A549 (cell line): Measurements from ENCODE around the gene LLGL2. TPM values are rescaled to one million over a fixed set of nuclear protein-coding genes. Genes with fewer than 3 reads are reported as not detected.

ENCODE experiments used
- ATAC-seq, 2 experiments: fragments of 200-7000 bp in 1 of 2; fragments of >200 bp in 1 of 2; cut with Nextera tagmentation in 1 of 2; cut with Tn5 transposase in 1 of 2; 3 replicates each; pipeline versions ENCODE4 v1.8.0 to v1.9.1; 2018 to 2020; ENCODE audit warnings: mild to moderate bottlenecking in 1 of 2, moderate library complexity in 1 of 2
- CTCF ChIA-PET: fragments of 300-600 bp; sonication (Branson Sonifier 250); formaldehyde crosslinking; extraction: SDS; loops from one replicate; lab custom pipeline; 2021; ENCODE audit warnings: antibody characterized with exemption, inconsistent platforms; lab: Yijun Ruan, JAX
- POLR2A ChIA-PET: fragments of 350-600 bp; formaldehyde crosslinking; extraction: SDS; loops from one replicate; lab custom pipeline; 2021; ENCODE audit warnings: antibody characterized with exemption, inconsistent platforms; lab: Yijun Ruan, JAX
- DNase-seq, 2 experiments: peaks; one replicate each; pipeline versions ENCODE4 v3.0.0 to v3.0.0-alpha.2; 2011 to 2016; ENCODE audit warnings: low read depth in 1 of 2, low spot score in 1 of 2
- FAIRE-seq: peaks from 2 replicates; lab custom pipeline; 2011; peaks lifted over from hg19 to GRCh38; lab: Jason Lieb, UNC
- H3K27ac ChIP-seq, 2 experiments: fragments of >200 bp; sonication (Bioruptor Twin); formaldehyde crosslinking; 3 replicates each; pipeline ENCODE4 v1.5.1; 2016 to 2017
- H3K4me1 ChIP-seq: fragments of >200 bp; sonication (Bioruptor Twin); formaldehyde crosslinking; 3 replicates; pipeline ENCODE4 v1.6.1; 2016
- H3K4me2 ChIP-seq: fragments of >200 bp; sonication (Bioruptor Twin); formaldehyde crosslinking; 3 replicates; pipeline ENCODE4 v1.6.1; 2016
- H3K4me3 ChIP-seq: fragments of >200 bp; sonication (Bioruptor Twin); formaldehyde crosslinking; 3 replicates; pipeline ENCODE4 v1.5.1; 2016
- H3K9me3 ChIP-seq: fragments of >200 bp; sonication (Bioruptor Twin); formaldehyde crosslinking; 3 replicates; pipeline ENCODE4 v1.6.1; 2016
- CBX2 ChIP-seq: fragments of 200-600 bp; sonication (generic); IDR thresholded peaks from 2 replicates; pipeline ENCODE4 v1.6.1; 2016; ENCODE audit warnings: low read depth, mild to moderate bottlenecking, borderline replicate concordance
- CBX8 ChIP-seq: fragments of 200-600 bp; sonication (generic); IDR thresholded peaks from 2 replicates; pipeline ENCODE4 v1.6.1; 2016
- EP300 ChIP-seq, 2 experiments: fragments of >200 bp; sonication (Bioruptor Twin); formaldehyde crosslinking; IDR thresholded peaks; 2 replicates in 1 of 2; 3 replicates in 1 of 2; pipeline ENCODE4 v1.6.1; 2016 to 2017
- HDAC2 ChIP-seq: fragments of 200-600 bp; sonication (generic); IDR thresholded peaks from 2 replicates; pipeline ENCODE4 v1.6.1; 2016
- HEYL ChIP-seq: fragments of 250-450 bp; sonication (Bioruptor Pico); IDR thresholded peaks from 2 replicates; pipeline ENCODE4 v1.8.0; 2021; ENCODE audit warnings: mild to moderate bottlenecking, moderate library complexity
- HOXB13 ChIP-seq: fragments of 250-450 bp; sonication (Bioruptor Pico); IDR thresholded peaks from 2 replicates; pipeline ENCODE4 v1.5.0; 2020; ENCODE audit warnings: low read depth, mild to moderate bottlenecking, moderate library complexity
- JUN ChIP-seq, 2 experiments: fragments of >200 bp; sonication (Bioruptor Twin); formaldehyde crosslinking; IDR thresholded peaks; 2 replicates in 1 of 2; 3 replicates in 1 of 2; pipeline ENCODE4 v1.6.1; 2016 to 2017
- PHF8 ChIP-seq: fragments of 200-600 bp; sonication (generic); IDR thresholded peaks from 2 replicates; pipeline ENCODE4 v1.6.1; 2016; ENCODE audit warnings: low read depth, mild to moderate bottlenecking, antibody characterized with exemption, moderate library complexity, borderline replicate concordance
- POLR2A ChIP-seq: IDR thresholded peaks from 2 replicates; pipeline ENCODE4 v1.6.1; 2012; ENCODE audit warnings: mild to moderate bottlenecking, low read length
- POLR2AphosphoS2 ChIP-seq: conservative IDR thresholded peaks from 2 replicates; pipeline ENCODE4 v1.6.1; 2012; ENCODE audit warnings: low read length, improper control_type of control experiment, inconsistent platforms
- RFX5 ChIP-seq: fragments of 450-650 bp; IDR thresholded peaks from 2 replicates; pipeline ENCODE4 v1.7.1; 2014; ENCODE audit warnings: antibody characterized with exemption, mild to moderate bottlenecking, moderate library complexity
- RNF2 ChIP-seq: fragments of 200-600 bp; sonication (generic); IDR thresholded peaks from 2 replicates; pipeline ENCODE4 v1.6.1; 2016; ENCODE audit warnings: low read depth, mild to moderate bottlenecking, antibody characterized with exemption, moderate library complexity, borderline replicate concordance
- SMC3 ChIP-seq: fragments of >200 bp; sonication (Bioruptor Twin); formaldehyde crosslinking; IDR thresholded peaks from 3 replicates; pipeline ENCODE4 v1.6.1; 2018; ENCODE audit warnings: inconsistent platforms
- SREBF2 ChIP-seq: fragments of 450-650 bp; IDR thresholded peaks from 2 replicates; pipeline ENCODE4 v1.6.1; 2014; ENCODE audit warnings: mild to moderate bottlenecking, moderate library complexity
- ZC3H11A ChIP-seq: fragments of 450-650 bp; IDR thresholded peaks from 2 replicates; pipeline ENCODE4 v1.6.1; 2014; ENCODE audit warnings: antibody characterized with exemption, mild to moderate bottlenecking
- ZFP36 ChIP-seq: fragments of 450-650 bp; IDR thresholded peaks from 2 replicates; pipeline ENCODE4 v1.6.1; 2014; ENCODE audit warnings: borderline replicate concordance; ENCODE audit not compliant: partially characterized antibody
- WGBS: methylation state at CpG from one replicate; pipeline ENCODE4 v1.1.6; 2017; ENCODE audit errors: missing lambda C conversion rate; 5-methylcytosine and 5-hydroxymethylcytosine counted together
- polyA plus RNA-seq, 4 experiments: library from polyadenylated mRNA; depleted of rRNA in 3 of 4; stranded (reverse); fragments of >200 nt; fragmentation: RNase III in 1 of 4; extraction: RNeasy Plus Mini Kit Qiagen cat#74134 plus additional on column Dnase treatment in 1 of 4; gene quantifications; 2 replicates in 3 of 4; 3 replicates in 1 of 4; pipeline ENCODE4 v1.2.3, GENCODE V29; 2011 to 2017
- TF ChIP-seq, protein P1 (sequence below): fragments of 250-450 bp; sonication (Bioruptor Pico); IDR thresholded peaks from 2 replicates; pipeline ENCODE4 v1.5.0; 2021; ENCODE audit warnings: mild to moderate bottlenecking, moderate library complexity, borderline replicate concordance
- TF ChIP-seq, protein P2 (sequence below): IDR thresholded peaks from 2 replicates; pipeline ENCODE4 v1.6.1; 2012
- TF ChIP-seq, protein P3 (sequence below): fragments of >200 bp; sonication (Bioruptor Twin); formaldehyde crosslinking; IDR thresholded peaks from 3 replicates; pipeline ENCODE4 v1.5.1; 2016
- TF ChIP-seq, protein P4 (sequence below): fragments of 150-350 bp; IDR thresholded peaks from 2 replicates; pipeline ENCODE4 v1.6.1; 2014; ENCODE audit warnings: low read depth, mild to moderate bottlenecking, low read length

LLGL2 gene
- polyA plus RNA-seq, 2 of the 4 experiments (the other 2 are of a cell fraction): 18.9 to 35.0 TPM

DNA sequence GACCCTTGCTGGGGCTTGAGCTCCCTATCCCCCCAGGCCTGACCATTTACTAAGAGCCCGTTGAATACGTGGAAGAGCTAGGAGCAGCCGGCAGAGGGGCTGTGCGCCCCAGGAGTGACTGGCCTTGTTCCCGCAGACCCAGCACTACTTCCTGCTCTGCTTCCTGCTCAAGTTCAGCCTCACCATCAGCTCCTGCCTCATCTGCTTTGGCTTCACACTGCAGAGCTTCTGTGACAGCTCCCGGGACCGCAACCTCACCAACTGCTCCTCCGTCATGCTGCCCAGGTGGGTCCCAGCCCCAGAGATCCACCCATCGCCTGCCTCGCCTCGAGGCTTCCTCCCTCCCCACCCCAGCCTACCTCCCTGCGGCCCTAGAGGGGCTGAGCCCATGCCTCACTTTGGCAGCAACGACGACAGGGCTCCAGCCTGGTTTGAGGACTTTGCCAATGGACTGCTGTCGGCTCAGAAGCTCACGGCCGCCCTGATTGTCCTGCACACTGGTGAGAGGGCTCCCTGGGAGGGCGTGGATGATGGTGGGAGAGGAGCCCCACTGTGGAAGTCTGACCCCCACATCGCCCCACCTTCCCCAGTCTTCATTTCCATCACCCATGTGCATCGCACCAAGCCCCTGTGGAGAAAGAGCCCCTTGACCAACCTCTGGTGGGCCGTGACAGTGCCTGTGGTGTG, 27.3 kb upstream of the LLGL2 start:
- TF ChIP-seq, protein P1, sequence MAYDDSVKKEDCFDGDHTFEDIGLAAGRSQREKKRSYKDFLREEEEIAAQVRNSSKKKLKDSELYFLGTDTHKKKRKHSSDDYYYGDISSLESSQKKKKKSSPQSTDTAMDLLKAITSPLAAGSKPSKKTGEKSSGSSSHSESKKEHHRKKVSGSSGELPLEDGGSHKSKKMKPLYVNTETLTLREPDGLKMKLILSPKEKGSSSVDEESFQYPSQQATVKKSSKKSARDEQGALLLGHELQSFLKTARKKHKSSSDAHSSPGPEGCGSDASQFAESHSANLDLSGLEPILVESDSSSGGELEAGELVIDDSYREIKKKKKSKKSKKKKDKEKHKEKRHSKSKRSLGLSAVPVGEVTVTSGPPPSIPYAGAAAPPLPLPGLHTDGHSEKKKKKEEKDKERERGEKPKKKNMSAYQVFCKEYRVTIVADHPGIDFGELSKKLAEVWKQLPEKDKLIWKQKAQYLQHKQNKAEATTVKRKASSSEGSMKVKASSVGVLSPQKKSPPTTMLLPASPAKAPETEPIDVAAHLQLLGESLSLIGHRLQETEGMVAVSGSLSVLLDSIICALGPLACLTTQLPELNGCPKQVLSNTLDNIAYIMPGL (CRISPR knock-in tag): no peak
- TF ChIP-seq PHF8 (no peak), POLR2AphosphoS2 (0 out of 2 replicates have a peak, but pooled peaks have one; percentile 4), SMC3 (no peak)
- Histone ChIP-seq H3K4me3 (no peak overlapping the region), H3K4me2 (no peak overlapping the region), H3K9me3 (no peaks in the 10 kb centered on the region), H3K4me1 (no peaks in the 10 kb centered on the region), H3K27ac (no peak overlapping the region)
- WGBS: 91% methylated on average over 17 of the region's 21 CpGs
- DNase-seq (no peak), ATAC-seq (no peak), FAIRE-seq (no peak)
- ChIA-PET CTCF (interaction anchor here (0.8 to 4.0 kb wide), 15 partner anchors 9 to 252 kb away, joined by 3 to 18 read pairs (median 6); partner anchors contain the start of genes SMIM5 and TSEN54), POLR2A (interaction anchor here (2.6 kb wide), 1 partner anchor 42 kb away, joined by 10 read pairs; the partner anchor contains the start of gene TMEM94)

- ATAC-seq (peak; percentile 11 to 26; a peak in 2 of 6 replicates), DNase-seq (peak in 1 of 2 experiments; percentile 44), FAIRE-seq (no peak)
- Histone ChIP-seq H3K4me2 (no peak overlapping the region), H3K4me1 (no peaks in the 10 kb centered on the region), H3K9me3 (no peaks in the 10 kb centered on the region), H3K4me3 (no peak overlapping the region), H3K27ac (no peak overlapping the region)
- CTCF ChIA-PET: interaction anchor here (0.8 to 4.0 kb wide), 16 partner anchors 9 to 135 kb away, joined by 3 to 18 read pairs (median 4); partner anchors contain the start of genes SMIM5 and TSEN54
- WGBS: 79% methylated on average over 16 of the region's 16 CpGs
- 0 out of 2 replicates have a peak, but pooled peaks have one; percentile 27 for TF ChIP-seq POLR2AphosphoS2
- TF ChIP-seq SREBF2: no peak
- POLR2A ChIA-PET: interaction anchor here (2.6 kb wide), 1 partner anchor 43 kb away, joined by 10 read pairs; the partner anchor contains the start of gene TMEM94
Measured at GRCh38 chr17:75498726-75499213, 26.7 kb upstream of the LLGL2 start.

GRCh38 chr17:75499313-75500022, 26.0 kb upstream of the LLGL2 start:
- H3K4me3 ChIP-seq: no peak overlapping the region
- ChIA-PET POLR2A (interaction anchor here (2.6 kb wide), 1 partner anchor 43 kb away, joined by 10 read pairs; the partner anchor contains the start of gene TMEM94), CTCF (interaction anchor here (1.0 to 4.0 kb wide), 13 partner anchors 10 to 134 kb away, joined by 3 to 18 read pairs (median 6); partner anchors contain the start of genes SMIM5 and TSEN54)
- 86% methylated on average over 16 of the region's 16 CpGs for WGBS
- H3K9me3 ChIP-seq: no peaks in the 10 kb centered on the region
- no peak overlapping the region for H3K4me2 ChIP-seq
- no peak overlapping the region for H3K27ac ChIP-seq
- no peak for DNase-seq
- TF ChIP-seq RFX5 (no peak), JUN (IDR thresholded peaks at IDR 0.05) (0 out of 5 replicates have a peak, but pooled peaks of 1 of the 2 experiments have one; percentile 10)
- H3K4me1 ChIP-seq: no peaks in the 10 kb centered on the region
- no peak for FAIRE-seq
- no peak for ATAC-seq

- no peak overlapping the region for H3K4me2 ChIP-seq
- POLR2A ChIA-PET: no interaction called here
- FAIRE-seq (no peak), DNase-seq (no peak), ATAC-seq (no peak)
- 93% methylated on average over 16 of the region's 17 CpGs for WGBS
- no peak overlapping the region for H3K27ac ChIP-seq
- no peak overlapping the region for H3K4me3 ChIP-seq
- no peaks in the 10 kb centered on the region for H3K9me3 ChIP-seq
- CTCF ChIA-PET: interaction anchor here (0.7 to 5.8 kb wide), 10 partner anchors 9 to 247 kb away, joined by 3 to 41 read pairs (median 8); partner anchors contain the start of genes SMIM5 and TSEN54
- H3K4me1 ChIP-seq: no peaks in the 10 kb centered on the region
- TF ChIP-seq HEYL (CRISPR knock-in tag) (no peak), HDAC2 (no peak), EP300 (IDR thresholded peaks at IDR 0.05) (no peak), SREBF2 (no peak), ZC3H11A (no peak), POLR2A (no peak), RNF2 (no peak), CBX2 (no peak), HOXB13 (no peak), CBX8 (no peak), ZFP36 (no peak)
- TF ChIP-seq, protein P2, sequence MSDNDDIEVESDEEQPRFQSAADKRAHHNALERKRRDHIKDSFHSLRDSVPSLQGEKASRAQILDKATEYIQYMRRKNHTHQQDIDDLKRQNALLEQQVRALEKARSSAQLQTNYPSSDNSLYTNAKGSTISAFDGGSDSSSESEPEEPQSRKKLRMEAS: no peak
- TF ChIP-seq, protein P3, sequence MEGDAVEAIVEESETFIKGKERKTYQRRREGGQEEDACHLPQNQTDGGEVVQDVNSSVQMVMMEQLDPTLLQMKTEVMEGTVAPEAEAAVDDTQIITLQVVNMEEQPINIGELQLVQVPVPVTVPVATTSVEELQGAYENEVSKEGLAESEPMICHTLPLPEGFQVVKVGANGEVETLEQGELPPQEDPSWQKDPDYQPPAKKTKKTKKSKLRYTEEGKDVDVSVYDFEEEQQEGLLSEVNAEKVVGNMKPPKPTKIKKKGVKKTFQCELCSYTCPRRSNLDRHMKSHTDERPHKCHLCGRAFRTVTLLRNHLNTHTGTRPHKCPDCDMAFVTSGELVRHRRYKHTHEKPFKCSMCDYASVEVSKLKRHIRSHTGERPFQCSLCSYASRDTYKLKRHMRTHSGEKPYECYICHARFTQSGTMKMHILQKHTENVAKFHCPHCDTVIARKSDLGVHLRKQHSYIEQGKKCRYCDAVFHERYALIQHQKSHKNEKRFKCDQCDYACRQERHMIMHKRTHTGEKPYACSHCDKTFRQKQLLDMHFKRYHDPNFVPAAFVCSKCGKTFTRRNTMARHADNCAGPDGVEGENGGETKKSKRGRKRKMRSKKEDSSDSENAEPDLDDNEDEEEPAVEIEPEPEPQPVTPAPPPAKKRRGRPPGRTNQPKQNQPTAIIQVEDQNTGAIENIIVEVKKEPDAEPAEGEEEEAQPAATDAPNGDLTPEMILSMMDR: no peak
- TF ChIP-seq, protein P4, sequence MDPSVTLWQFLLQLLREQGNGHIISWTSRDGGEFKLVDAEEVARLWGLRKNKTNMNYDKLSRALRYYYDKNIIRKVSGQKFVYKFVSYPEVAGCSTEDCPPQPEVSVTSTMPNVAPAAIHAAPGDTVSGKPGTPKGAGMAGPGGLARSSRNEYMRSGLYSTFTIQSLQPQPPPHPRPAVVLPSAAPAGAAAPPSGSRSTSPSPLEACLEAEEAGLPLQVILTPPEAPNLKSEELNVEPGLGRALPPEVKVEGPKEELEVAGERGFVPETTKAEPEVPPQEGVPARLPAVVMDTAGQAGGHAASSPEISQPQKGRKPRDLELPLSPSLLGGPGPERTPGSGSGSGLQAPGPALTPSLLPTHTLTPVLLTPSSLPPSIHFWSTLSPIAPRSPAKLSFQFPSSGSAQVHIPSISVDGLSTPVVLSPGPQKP: no peak
Measured at GRCh38 chr17:75500419-75501216, 24.9 kb upstream of the LLGL2 start.
